Loucy (cell line): Measurements from ENCODE around the gene ZNF723.

ENCODE experiments used
- EZH2phosphoT487 ChIP-seq: fragments of 200-600 bp; IDR thresholded peaks from 2 replicates; pipeline ENCODE4 v1.6.1; 2018; ENCODE audit warnings: antibody characterized with exemption, mild to moderate bottlenecking, moderate library complexity, borderline replicate concordance
- TF ChIP-seq, protein P1 (sequence below): fragments of 200-600 bp; sonication (generic); conservative IDR thresholded peaks from 2 replicates; pipeline ENCODE4 v1.5.1; 2014; ENCODE audit warnings: mild to moderate bottlenecking, antibody characterized with exemption, low read length

- TF ChIP-seq, protein P1, sequence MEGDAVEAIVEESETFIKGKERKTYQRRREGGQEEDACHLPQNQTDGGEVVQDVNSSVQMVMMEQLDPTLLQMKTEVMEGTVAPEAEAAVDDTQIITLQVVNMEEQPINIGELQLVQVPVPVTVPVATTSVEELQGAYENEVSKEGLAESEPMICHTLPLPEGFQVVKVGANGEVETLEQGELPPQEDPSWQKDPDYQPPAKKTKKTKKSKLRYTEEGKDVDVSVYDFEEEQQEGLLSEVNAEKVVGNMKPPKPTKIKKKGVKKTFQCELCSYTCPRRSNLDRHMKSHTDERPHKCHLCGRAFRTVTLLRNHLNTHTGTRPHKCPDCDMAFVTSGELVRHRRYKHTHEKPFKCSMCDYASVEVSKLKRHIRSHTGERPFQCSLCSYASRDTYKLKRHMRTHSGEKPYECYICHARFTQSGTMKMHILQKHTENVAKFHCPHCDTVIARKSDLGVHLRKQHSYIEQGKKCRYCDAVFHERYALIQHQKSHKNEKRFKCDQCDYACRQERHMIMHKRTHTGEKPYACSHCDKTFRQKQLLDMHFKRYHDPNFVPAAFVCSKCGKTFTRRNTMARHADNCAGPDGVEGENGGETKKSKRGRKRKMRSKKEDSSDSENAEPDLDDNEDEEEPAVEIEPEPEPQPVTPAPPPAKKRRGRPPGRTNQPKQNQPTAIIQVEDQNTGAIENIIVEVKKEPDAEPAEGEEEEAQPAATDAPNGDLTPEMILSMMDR: no peak
- TF ChIP-seq EZH2phosphoT487: no peak
Measured at GRCh38 chr19:22806418-22806817, 25.7 kb upstream of the ZNF723 start.
